IPS-18c (cell line): Measurements from ENCODE around the gene PGD.
"Not testable (repeated sequence)": the region's sequence is repeated elsewhere in the genome, so short reads cannot be mapped to it uniquely, and the experiment has no call there.

Source experiments
- H3K4me3 ChIP-seq: 2 replicates; pipeline ENCODE4 v1.7.0; 2013; ENCODE audit warnings: low read depth, mild to moderate bottlenecking, low read length, moderate library complexity; ENCODE audit not compliant: insufficient read depth
- H3K9me3 ChIP-seq: one replicate; pipeline ENCODE4 v1.6.1; 2013; ENCODE audit warnings: mild to moderate bottlenecking, low read length, moderate library complexity; ENCODE audit not compliant: control insufficient read depth, insufficient read depth

The PGD gene

GRCh38 chr1:10388387-10388715 lies 10.5 kb upstream of the PGD start:
- Histone ChIP-seq H3K9me3 (peaks cover 2% of the 10 kb centered on the region), H3K4me3 (no peak overlapping the region)

- Histone ChIP-seq H3K9me3 (peaks cover 2% of the 10 kb centered on the region), H3K4me3 (no peak overlapping the region)
Observed at GRCh38 chr1:10389271-10389973, 9.4 kb upstream of the PGD start.

GRCh38 chr1:10396870-10397269 lies 2.0 kb upstream of the PGD start:
- Histone ChIP-seq H3K4me3 (no peak overlapping the region), H3K9me3 (peaks cover 4% of the 10 kb centered on the region)

- peak overlapping the region; percentile 94 for H3K4me3 ChIP-seq
- H3K9me3 ChIP-seq: peaks cover 2% of the 10 kb centered on the region
Observed at GRCh38 chr1:10398278-10398733, 558 bp upstream of the PGD start.

DNA sequence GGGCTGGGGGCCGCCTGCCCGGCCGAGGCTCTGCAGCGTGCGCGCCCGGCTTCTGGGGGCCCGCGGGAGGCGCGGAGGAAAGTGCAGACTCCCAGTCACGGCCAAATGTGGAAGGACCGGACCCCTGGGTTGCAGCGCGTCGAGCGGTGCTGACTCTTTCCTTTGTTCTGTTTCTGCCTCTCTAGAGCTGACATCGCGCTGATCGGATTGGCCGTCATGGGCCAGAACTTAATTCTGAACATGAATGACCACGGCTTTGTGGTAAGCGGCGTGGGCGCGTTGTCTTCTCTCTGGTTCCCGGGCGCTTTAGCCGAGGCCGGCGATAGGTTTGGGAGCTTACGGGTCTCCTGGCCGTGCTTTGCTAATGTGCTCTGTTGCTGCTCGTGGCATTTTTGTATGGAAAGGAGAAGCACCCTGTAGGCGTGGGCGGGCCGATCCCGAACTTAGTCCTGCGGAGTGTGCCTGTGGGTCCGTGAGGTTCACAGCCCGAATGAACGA lies 629 bp downstream of the PGD start:
- Histone ChIP-seq H3K4me3 (peak overlapping the region; percentile 85), H3K9me3 (peaks cover 2% of the 10 kb centered on the region)

DNA sequence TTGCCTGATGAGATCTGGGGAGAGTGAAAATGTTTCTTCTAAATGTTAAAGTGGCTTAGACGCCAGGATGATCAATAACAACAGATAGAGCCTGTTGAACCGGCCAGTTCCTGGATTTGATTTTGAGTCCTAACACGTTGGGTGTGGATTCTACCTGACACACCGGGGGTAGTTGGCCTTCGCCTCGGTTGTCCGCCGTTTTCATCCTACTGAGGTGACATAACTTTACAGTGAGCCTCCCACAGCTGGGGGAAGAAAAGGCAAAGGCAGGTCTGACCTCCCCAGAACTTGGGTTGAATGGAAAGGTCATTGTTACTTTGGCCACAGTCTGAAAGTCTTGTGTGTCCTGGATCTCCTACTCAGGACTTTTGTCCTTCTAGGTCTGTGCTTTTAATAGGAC lies 1.1 kb downstream of the PGD start:
- H3K9me3 ChIP-seq: peaks cover 2% of the 10 kb centered on the region
- H3K4me3 ChIP-seq: peak overlapping the region; percentile 85

DNA sequence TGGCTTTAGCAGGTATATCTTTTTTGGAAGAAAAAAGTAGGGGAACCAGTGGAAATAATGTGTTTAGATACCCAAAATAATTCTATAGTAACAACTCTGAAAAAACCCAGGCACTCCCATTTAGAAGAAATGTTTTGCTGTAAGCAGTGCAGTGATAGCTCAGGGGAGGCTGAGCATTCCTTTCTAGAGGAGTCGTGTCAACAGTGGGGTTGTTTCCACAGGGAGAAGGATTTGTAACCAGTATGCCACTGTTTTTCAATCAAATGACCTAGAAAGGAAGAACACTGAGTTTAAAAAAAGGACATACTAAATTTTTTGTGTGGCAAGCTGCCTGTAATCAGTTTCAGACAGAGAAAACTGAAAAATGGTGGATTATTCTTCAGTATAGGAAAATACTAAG lies 2.4 kb downstream of the PGD start:
- Histone ChIP-seq H3K4me3 (no peak overlapping the region), H3K9me3 (peaks cover 2% of the 10 kb centered on the region)

DNA sequence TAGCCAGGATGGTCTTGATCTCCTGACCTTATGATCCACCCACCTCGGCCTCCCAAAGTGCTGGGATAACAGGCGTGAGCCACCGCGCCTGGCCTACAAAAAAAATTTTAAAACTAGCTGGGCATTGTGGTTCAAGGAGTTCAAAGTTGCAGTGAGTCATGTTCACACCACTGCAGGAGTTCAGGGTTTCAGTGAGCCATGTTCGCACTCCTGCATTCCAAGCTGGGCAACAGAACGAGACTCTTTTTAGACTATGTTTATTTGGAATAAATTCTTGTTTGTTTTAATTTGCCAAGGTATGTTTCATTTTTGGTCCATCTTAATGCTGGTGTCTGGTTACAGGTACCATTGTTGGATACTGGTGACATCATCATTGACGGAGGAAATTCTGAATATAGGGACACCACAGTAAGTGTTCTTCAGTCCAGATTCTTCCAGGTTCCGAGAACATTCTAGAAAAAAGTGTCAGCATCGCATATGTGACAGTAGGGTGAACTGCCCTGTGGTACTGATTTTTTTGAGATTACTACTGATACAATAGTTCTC lies 3.9 kb downstream of the PGD start:
- peaks cover 2% of the 10 kb centered on the region for H3K9me3 ChIP-seq
- no peak overlapping the region for H3K4me3 ChIP-seq

DNA sequence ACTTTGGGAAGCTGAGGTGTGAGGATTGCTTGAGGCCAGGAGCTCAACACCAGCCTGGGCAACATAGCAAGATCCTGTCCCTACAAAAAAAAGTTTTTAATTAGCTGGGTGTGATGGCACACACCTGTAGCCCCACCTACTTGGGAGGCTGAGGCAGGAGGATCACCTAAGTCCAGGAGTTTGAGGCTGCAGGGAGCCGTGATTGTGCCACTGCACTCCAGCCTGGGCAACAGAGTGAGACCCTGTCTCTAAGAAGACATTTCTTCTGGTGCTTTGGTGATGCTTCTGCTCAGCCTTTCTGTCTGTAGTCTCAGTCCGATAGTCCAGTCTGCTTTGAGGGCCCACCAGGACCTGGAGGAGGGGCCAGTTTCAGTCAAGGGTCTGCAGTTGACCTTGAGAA lies 8.3 kb downstream of the PGD start:
- no peak overlapping the region for H3K4me3 ChIP-seq
- no peaks in the 10 kb centered on the region for H3K9me3 ChIP-seq

GRCh38 chr1:10415211-10415930 lies 16.5 kb downstream of the PGD start:
- Histone ChIP-seq H3K4me3 (no peak overlapping the region), H3K9me3 (no peaks in the 10 kb centered on the region)

- not testable (repeated sequence) for H3K4me3 ChIP-seq, H3K9me3 ChIP-seq
Observed at GRCh38 chr1:10415967-10416366, 17.1 kb downstream of the PGD start.

DNA sequence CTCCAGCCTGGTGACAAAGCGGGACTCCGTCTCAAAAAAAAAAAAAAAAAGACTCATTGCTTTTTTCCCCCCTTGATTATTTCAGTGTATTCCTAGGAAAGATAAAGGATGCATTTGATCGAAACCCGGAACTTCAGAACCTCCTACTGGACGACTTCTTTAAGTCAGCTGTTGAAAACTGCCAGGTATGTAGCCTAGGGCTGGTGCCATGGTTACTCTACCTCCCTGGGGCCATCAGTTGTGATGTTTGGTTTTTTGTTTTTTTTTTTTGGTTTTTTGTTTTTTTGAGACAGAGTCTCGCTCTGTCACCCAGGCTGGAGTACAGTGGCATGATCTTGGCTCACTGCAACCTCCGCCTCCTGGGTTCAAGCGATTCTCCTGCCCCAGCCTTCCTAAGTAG lies 19.9 kb downstream of the PGD start:
- not testable (repeated sequence) for H3K4me3 ChIP-seq

DNA sequence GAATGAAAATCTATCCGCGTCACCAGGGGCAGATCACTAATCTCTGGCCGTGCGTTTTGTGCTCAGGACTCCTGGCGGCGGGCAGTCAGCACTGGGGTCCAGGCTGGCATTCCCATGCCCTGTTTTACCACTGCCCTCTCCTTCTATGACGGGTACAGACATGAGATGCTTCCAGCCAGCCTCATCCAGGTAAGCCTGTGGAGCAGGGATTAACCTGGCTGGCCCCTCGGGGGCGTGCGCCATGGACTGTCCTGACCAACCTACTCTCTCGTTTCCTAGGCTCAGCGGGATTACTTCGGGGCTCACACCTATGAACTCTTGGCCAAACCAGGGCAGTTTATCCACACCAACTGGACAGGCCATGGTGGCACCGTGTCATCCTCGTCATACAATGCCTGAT lies 20.5 kb downstream of the PGD start:
- Histone ChIP-seq H3K9me3 (no peaks in the 10 kb centered on the region), H3K4me3 (no peak overlapping the region)

More for the DNA sequence above, 19.9 kb downstream of the PGD start:
- not testable (repeated sequence) for H3K9me3 ChIP-seq

GRCh38 chr1:10421637-10422036 lies 22.8 kb downstream of the PGD start:
- Histone ChIP-seq H3K4me3 (no peak overlapping the region), H3K9me3 (no peaks in the 10 kb centered on the region)

GRCh38 chr1:10424034-10424433 lies 25.2 kb downstream of the PGD start:
- H3K4me3 ChIP-seq: no peak overlapping the region
- H3K9me3 ChIP-seq: no peaks in the 10 kb centered on the region

- no peaks in the 10 kb centered on the region for H3K9me3 ChIP-seq
- H3K4me3 ChIP-seq: no peak overlapping the region
Observed at GRCh38 chr1:10424651-10425050, 25.8 kb downstream of the PGD start.

- H3K4me3 ChIP-seq, H3K9me3 ChIP-seq: not testable (repeated sequence)
Observed at GRCh38 chr1:10425826-10426534, 27.1 kb downstream of the PGD start.

DNA sequence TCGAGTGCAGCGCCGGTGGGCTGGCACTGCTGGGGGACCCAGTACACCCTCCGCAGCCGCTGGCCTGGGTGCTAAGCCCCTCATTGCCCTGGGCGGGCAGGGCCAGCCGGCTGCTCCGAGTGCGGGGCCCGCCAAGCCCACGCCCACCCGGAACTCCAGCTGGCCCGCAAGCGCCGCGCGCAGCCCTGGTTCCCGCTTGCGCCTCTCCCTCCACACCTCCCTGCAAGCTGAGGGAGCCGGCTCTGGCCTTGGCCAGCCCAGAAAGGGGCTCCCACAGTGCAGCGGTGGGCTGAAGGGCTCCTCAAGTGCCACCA lies 27.6 kb downstream of the PGD start:
- not testable (repeated sequence) for H3K9me3 ChIP-seq, H3K4me3 ChIP-seq
